ENCODE data around the gene RELL2. TPM values are rescaled to one million over a fixed set of nuclear protein-coding genes. Genes with fewer than 3 reads are reported as not detected.

Gene RELL2
- total RNA-seq, 4 donors from 2014 or later, result 8.0 to 13.2 (median 10.6) TPM

DNA sequence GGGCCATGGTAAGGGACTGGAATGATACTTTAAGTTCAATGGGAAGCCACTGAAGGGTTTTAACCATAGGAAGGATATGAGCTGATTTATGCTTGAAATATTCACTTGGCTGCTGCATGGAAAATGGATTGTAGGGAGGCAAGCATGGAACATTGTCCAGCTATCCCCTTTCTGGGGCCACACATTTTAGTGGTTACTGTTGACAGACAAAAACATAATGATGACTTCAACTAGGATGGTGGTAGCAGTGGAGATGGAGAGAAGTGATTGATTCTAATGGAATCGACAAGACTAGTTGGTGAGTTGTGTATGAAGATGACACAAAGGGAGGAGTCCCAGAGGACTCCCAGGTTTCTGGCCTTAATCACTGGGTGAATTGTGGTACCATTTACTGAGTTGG is 20.6 kb downstream of the RELL2 start:
- no peak for DNase-seq
- TF ChIP-seq, protein P1, sequence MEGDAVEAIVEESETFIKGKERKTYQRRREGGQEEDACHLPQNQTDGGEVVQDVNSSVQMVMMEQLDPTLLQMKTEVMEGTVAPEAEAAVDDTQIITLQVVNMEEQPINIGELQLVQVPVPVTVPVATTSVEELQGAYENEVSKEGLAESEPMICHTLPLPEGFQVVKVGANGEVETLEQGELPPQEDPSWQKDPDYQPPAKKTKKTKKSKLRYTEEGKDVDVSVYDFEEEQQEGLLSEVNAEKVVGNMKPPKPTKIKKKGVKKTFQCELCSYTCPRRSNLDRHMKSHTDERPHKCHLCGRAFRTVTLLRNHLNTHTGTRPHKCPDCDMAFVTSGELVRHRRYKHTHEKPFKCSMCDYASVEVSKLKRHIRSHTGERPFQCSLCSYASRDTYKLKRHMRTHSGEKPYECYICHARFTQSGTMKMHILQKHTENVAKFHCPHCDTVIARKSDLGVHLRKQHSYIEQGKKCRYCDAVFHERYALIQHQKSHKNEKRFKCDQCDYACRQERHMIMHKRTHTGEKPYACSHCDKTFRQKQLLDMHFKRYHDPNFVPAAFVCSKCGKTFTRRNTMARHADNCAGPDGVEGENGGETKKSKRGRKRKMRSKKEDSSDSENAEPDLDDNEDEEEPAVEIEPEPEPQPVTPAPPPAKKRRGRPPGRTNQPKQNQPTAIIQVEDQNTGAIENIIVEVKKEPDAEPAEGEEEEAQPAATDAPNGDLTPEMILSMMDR (IDR thresholded peaks at IDR 0.05), result no peak
- no peak for TF ChIP-seq POLR2A (IDR thresholded peaks at IDR 0.05)

DNA sequence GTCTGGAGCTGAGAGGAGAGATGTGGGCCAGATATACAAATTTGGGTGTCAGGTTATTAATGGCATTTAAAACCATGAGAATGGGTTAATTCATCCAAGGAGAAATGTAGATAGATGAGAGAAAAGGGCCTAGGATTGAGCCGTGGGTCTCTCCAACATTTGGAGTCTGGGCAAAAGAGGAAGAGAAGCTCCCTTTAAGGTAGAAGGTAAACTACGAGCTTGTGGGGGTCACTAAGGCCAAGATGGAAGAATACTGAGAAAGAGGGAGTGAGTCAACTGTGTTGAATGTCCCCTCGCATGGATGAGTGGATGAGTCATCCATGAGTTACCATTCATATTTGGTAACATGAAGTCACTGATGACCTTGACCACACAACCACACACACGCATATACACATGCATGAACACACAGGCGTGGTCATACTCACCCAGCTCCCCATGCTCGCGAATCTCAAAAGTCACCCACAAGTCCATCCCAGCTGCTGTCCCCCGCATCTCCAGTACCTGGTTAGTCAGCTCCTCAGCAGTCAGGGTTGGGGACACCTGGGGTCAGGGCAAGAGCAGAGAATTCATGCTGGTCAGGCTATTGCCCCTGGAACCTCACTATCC is 21.2 kb downstream of the RELL2 start:
- H3K4me1 ChIP-seq, result no peaks in the 10 kb centered on the region
- no peaks in the 10 kb centered on the region for H3K9me3 ChIP-seq
- no peak for DNase-seq
- peaks cover 0 to 8% (median 0%) of the 10 kb centered on the region in 3 donors for H3K36me3 ChIP-seq
- TF ChIP-seq, protein P1 (IDR thresholded peaks at IDR 0.05), result no peak
- no peak for TF ChIP-seq POLR2A (IDR thresholded peaks at IDR 0.05)
- no peaks in the 10 kb centered on the region for H3K27me3 ChIP-seq
- H3K4me3 ChIP-seq, result no peak overlapping the region
- no peak overlapping the region for H3K27ac ChIP-seq

More for the DNA sequence above, 20.6 kb downstream of the RELL2 start:
- Histone ChIP-seq H3K27me3 (no peaks in the 10 kb centered on the region), H3K36me3 (peaks cover 0 to 8% (median 0%) of the 10 kb centered on the region in 3 donors), H3K4me3 (no peak overlapping the region), H3K4me1 (no peaks in the 10 kb centered on the region), H3K27ac (no peak overlapping the region), H3K9me3 (no peaks in the 10 kb centered on the region)

DNA sequence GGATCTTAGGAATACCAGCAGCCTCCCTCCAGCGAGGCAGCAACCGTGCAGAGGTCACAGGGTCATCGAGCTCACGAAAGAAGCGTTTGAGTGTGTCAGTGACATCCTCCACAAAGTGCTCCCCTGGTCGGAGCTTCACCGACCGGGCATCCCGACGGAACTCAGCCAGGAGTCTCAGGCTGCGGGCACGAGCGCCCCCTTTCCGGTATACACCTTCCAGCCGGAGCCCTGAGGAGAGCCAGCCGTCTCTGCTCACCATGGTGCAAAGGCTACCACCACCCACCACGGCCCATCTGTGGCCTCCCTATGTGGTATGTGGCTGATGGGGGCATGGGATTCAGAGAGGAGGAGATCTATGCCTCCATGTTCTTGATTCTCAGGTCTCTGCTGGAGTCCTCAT is 25.2 kb downstream of the RELL2 start:
- no peak for DNase-seq
- Histone ChIP-seq H3K4me3 (no peak overlapping the region), H3K27me3 (no peaks in the 10 kb centered on the region), H3K27ac (no peak overlapping the region), H3K4me1 (no peaks in the 10 kb centered on the region), H3K36me3 (no peaks in the 10 kb centered on the region), H3K9me3 (no peaks in the 10 kb centered on the region)
- TF ChIP-seq, protein P1 (IDR thresholded peaks at IDR 0.05), result no peak
- TF ChIP-seq POLR2A (IDR thresholded peaks at IDR 0.05), result no peak

DNA sequence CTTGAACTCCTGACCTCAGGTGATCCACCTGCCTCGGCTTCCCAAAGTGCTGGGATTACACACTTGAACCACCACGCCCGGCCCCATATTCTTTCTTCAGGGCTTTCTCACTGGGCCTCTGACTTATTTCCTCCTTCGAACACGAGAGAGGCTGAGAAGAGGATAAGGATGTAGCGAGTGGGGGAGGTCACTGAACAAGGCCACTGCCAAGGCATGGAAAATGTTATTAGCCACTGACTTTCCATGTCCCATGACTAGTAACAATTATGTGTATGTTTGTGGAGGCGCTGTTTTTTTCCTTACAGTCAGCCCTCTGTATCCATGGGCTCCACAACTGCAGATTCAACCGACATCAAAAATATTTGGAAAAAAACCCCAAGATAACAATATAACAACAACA is 26.7 kb downstream of the RELL2 start:
- H3K27me3 ChIP-seq, result no peaks in the 10 kb centered on the region
- no peak for DNase-seq
- H3K4me3 ChIP-seq, result no peak overlapping the region
- no peaks in the 10 kb centered on the region for H3K9me3 ChIP-seq
- TF ChIP-seq, protein P1 (IDR thresholded peaks at IDR 0.05), result no peak
- TF ChIP-seq POLR2A (IDR thresholded peaks at IDR 0.05), result no peak
- H3K4me1 ChIP-seq, result no peaks in the 10 kb centered on the region
- H3K27ac ChIP-seq, result no peak overlapping the region
- no peaks in the 10 kb centered on the region for H3K36me3 ChIP-seq

DNA sequence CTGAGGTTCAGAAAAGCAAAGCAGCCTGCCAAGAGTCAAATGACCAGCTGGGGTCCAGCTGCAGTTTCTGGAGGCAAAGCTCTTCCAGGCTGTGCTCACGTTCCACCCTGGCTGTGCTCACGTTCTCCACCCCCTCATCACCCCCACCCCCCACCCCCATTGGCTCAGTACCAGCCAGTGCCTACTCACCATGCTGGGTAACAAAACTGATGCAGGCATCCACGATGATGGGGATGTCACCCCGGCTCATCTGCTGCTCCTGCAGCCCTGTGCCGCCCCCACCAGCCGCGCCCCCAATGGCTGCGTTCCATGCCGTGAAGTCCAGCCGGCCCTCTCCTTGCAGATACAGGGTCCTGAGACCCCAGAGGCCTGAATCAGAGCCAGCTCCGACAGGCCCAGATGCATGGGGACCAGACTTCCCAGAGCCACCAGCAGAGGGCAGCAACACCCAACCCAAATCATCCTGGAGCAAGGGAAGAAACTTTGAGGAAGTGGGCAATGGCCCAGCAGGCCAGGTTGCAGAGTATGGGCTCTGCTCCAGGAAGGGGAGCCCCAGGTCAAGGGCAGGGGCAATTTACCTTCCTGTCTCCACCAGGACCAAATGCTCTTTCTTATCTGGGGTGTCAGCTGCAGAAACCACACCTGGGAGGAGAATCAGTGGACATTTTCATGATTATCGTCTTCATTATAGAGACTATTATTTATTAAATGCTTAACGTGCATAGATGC is 28.1 kb downstream of the RELL2 start:
- H3K4me1 ChIP-seq, result no peaks in the 10 kb centered on the region
- no peaks in the 10 kb centered on the region for H3K9me3 ChIP-seq
- TF ChIP-seq POLR2A (IDR thresholded peaks at IDR 0.05), result no peak
- TF ChIP-seq, protein P1 (IDR thresholded peaks at IDR 0.05), result peak; percentile 71 to 91 (median 86)
- no peaks in the 10 kb centered on the region for H3K36me3 ChIP-seq
- H3K27ac ChIP-seq, result no peak overlapping the region
- no peak overlapping the region for H3K4me3 ChIP-seq
- H3K27me3 ChIP-seq, result no peaks in the 10 kb centered on the region
- peak; percentile 78 to 92 (median 87) for DNase-seq
